Stimulated activated CD4-positive, alpha-beta T cell treated with anti-CD3 and anti-CD28 coated beads, Interleukin-2, amount 100 ng/mL, for 48 hours (primary cell): Measurements from ENCODE around the gene SCAF8.
"Not testable (repeated sequence)": the region's sequence is repeated elsewhere in the genome, so short reads cannot be mapped to it uniquely, and the experiment has no call there.

Experiments
- DNase-seq, 2 donors: peaks; one replicate each; pipeline ENCODE4 v3.0.0-alpha.2; 2020

SCAF8 gene

GRCh38 chr6:154737424-154737823 lies 4.2 kb downstream of the SCAF8 start:
- DNase-seq: no peak

GRCh38 chr6:154738551-154738961 lies 5.3 kb downstream of the SCAF8 start:
- DNase-seq: no peak

GRCh38 chr6:154740658-154741057 lies 7.4 kb downstream of the SCAF8 start:
- no peak for DNase-seq

GRCh38 chr6:154742891-154743290 lies 9.7 kb downstream of the SCAF8 start:
- DNase-seq: no peak

- not testable (repeated sequence) for DNase-seq
Measured at GRCh38 chr6:154744029-154744745, 11.0 kb downstream of the SCAF8 start.

GRCh38 chr6:154745243-154745642 lies 12.0 kb downstream of the SCAF8 start:
- no peak for DNase-seq

GRCh38 chr6:154749341-154749740 lies 16.1 kb downstream of the SCAF8 start:
- no peak for DNase-seq

- DNase-seq: no peak
Measured at GRCh38 chr6:154751011-154751800, 18.0 kb downstream of the SCAF8 start.

GRCh38 chr6:154752022-154752421 lies 18.8 kb downstream of the SCAF8 start:
- no peak for DNase-seq

GRCh38 chr6:154754152-154754551 lies 20.9 kb downstream of the SCAF8 start:
- DNase-seq: no peak

- DNase-seq: no peak
Measured at GRCh38 chr6:154757352-154758050, 24.3 kb downstream of the SCAF8 start.

- DNase-seq: no peak
Measured at GRCh38 chr6:154758125-154758524, 24.9 kb downstream of the SCAF8 start.

- no peak for DNase-seq
Measured at GRCh38 chr6:154763650-154764049, 30.4 kb downstream of the SCAF8 start.

- no peak for DNase-seq
Measured at GRCh38 chr6:154765273-154765672, 32.1 kb downstream of the SCAF8 start.

GRCh38 chr6:154766288-154766687 lies 33.1 kb downstream of the SCAF8 start:
- no peak for DNase-seq

GRCh38 chr6:154767003-154767723 lies 33.9 kb downstream of the SCAF8 start:
- no peak for DNase-seq

GRCh38 chr6:154768280-154768679 lies 35.1 kb downstream of the SCAF8 start:
- DNase-seq: no peak

GRCh38 chr6:154773610-154774089 lies 40.4 kb downstream of the SCAF8 start:
- no peak for DNase-seq

GRCh38 chr6:154779157-154779556 lies 45.9 kb downstream of the SCAF8 start:
- not testable (repeated sequence) for DNase-seq

- no peak for DNase-seq
Measured at GRCh38 chr6:154782193-154782592, 49.0 kb downstream of the SCAF8 start.

GRCh38 chr6:154783229-154783628 lies 50.0 kb downstream of the SCAF8 start:
- DNase-seq: no peak

- DNase-seq: no peak
Measured at GRCh38 chr6:154785075-154785474, 51.9 kb downstream of the SCAF8 start.
